Stomach (tissue), 19 donors: Measurements from ENCODE around the gene TMEM98. TPM values are rescaled to one million over a fixed set of nuclear protein-coding genes. Genes with fewer than 3 reads are reported as not detected.

ENCODE experiments used
- DNase-seq, 2 donors: peaks; one replicate each; pipeline versions ENCODE4 v3.0.0 to v3.0.0-alpha.2; 2013 to 2019
- H3K27ac ChIP-seq, 5 donors: fragments of 200-600 bp in 4 of 5; sonication (generic) in 4 of 5; one replicate each; pipeline ENCODE4 v1.5.1; 2013 to 2019; ENCODE audit warnings: mild to moderate bottlenecking in 1 of 5, moderate library complexity in 1 of 5
- H3K27me3 ChIP-seq, 3 donors: fragments of 200-600 bp; sonication (generic); one replicate each; pipeline ENCODE4 v1.5.1; 2017 to 2019; ENCODE audit warnings: mixed run types in 1 of 3
- H3K36me3 ChIP-seq, 4 donors: fragments of 200-600 bp; sonication (generic); 1 replicate in 3 of 4; 2 replicates in 1 of 4; pipeline ENCODE4 v1.5.1; 2016 to 2019
- H3K4me1 ChIP-seq, 4 donors: fragments of 200-600 bp; sonication (generic); one replicate each; pipeline ENCODE4 v1.5.1; 2016 to 2019
- H3K4me3 ChIP-seq, 4 donors: fragments of 200-600 bp; sonication (generic) in 3 of 4; one replicate each; pipeline ENCODE4 v1.5.1; 2016 to 2019; ENCODE audit warnings: mild to moderate bottlenecking in 1 of 4
- H3K9me3 ChIP-seq, 4 donors: fragments of 200-600 bp; sonication (generic); one replicate each; pipeline ENCODE4 v1.5.1; 2016 to 2019
- CTCF ChIP-seq, 7 experiments: fragments of 450-650 bp in 4 of 7; fragments of 200-600 bp in 3 of 7; sonication (generic) in 3 of 7; IDR thresholded peaks; one replicate each; pipeline ENCODE4 v1.5.1; 2016 to 2019; ENCODE audit warnings: antibody characterized with exemption in 7 of 7, control low read depth in 2 of 7, mild to moderate bottlenecking in 1 of 7
- EP300 ChIP-seq: sonication (generic); formaldehyde crosslinking; IDR thresholded peaks from one replicate; pipeline ENCODE4 v1.6.1; 2017; ENCODE audit warnings: antibody characterized with exemption
- POLR2A ChIP-seq, 4 donors: fragments of 450-650 bp; IDR thresholded peaks; one replicate each; pipeline ENCODE4 v1.6.1; 2016; ENCODE audit warnings: antibody characterized with exemption in 4 of 4, control low read depth in 2 of 4, mild to moderate bottlenecking in 1 of 4, moderate library complexity in 1 of 4
- POLR2AphosphoS5 ChIP-seq, 3 donors: sonication (generic); formaldehyde crosslinking; IDR thresholded peaks; one replicate each; pipeline ENCODE4 v1.6.1; 2016; ENCODE audit warnings: antibody characterized with exemption in 3 of 3
- WGBS, 5 donors: extraction: QIAGEN DNeasy Blood & Tissue Kit in 3 of 5; methylation state at CpG; one replicate each; pipeline versions ENCODE4 v1.1.5 to v1.1.7; 2013 to 2018; 5-methylcytosine and 5-hydroxymethylcytosine counted together
- intact Hi-C: fragments of 100-400 bp; cut with DNase I; formaldehyde crosslinking; loops from one replicate; pipeline ENCODE4 v1.15.1; 2023; ENCODE audit warnings: low total_unique reads
- long read RNA-seq, 10 donors: transcript quantifications; one replicate each; lab custom pipeline, GENCODE V29; 2026
- polyA plus RNA-seq, 3 donors: library from polyadenylated mRNA; stranded (reverse); fragments of 200-250 nt; gene quantifications; one replicate each; pipeline ENCODE4 v1.2.3, GENCODE V29; 2013
- total RNA-seq, 5 donors: library from RNA; depleted of rRNA; stranded (reverse); fragments of >200 nt; gene quantifications; one replicate each; pipeline versions ENCODE4 v1.1.0 to v1.2.3, GENCODE V29; 2014 to 2016
- donor health status: healthy with polysubstance abuse.
- donor health status: Bipolar disorder and iron deficiency.
- donor health status: healthy.

TMEM98 gene
- total RNA-seq (100 to 1,000 TPM in 4 of 5 donors, 10 to 100 TPM in 1; 46.4 to 161 (median 104) TPM), polyA plus RNA-seq (10 to 100 TPM; 43.7 to 49.6 (median 49.5) TPM)
- long read RNA-seq, donor 1, full-length matches to known transcripts, result 17 of 17 reads
- long read RNA-seq, donor 1, partial matches to known transcripts, result 0 of 17 reads
- long read RNA-seq, donor 1, other reads (novel, unspliced or antisense), result 0 of 17 reads
- long read RNA-seq, donor 2, full-length matches to known transcripts, result 29 of 34 reads
- long read RNA-seq, donor 2, partial matches to known transcripts, result 5 of 34 reads
- long read RNA-seq, donor 2, other reads (novel, unspliced or antisense), result 0 of 34 reads
- long read RNA-seq, donor 3, full-length matches to known transcripts, result 34 of 56 reads
- long read RNA-seq, donor 3, partial matches to known transcripts, result 22 of 56 reads
- long read RNA-seq, donor 3, other reads (novel, unspliced or antisense), result 0 of 56 reads
- long read RNA-seq, donor 4, full-length matches to known transcripts, result 2 of 2 reads
- long read RNA-seq, donor 4, partial matches to known transcripts, result 0 of 2 reads
- long read RNA-seq, donor 4, other reads (novel, unspliced or antisense), result 0 of 2 reads
- long read RNA-seq, donor 5, full-length matches to known transcripts, result 66 of 77 reads
- long read RNA-seq, donor 5, partial matches to known transcripts, result 6 of 77 reads
- long read RNA-seq, donor 5, other reads (novel, unspliced or antisense), result 5 of 77 reads
- long read RNA-seq, donor 6, full-length matches to known transcripts, result 91 of 128 reads
- long read RNA-seq, donor 6, partial matches to known transcripts, result 22 of 128 reads
- long read RNA-seq, donor 6, other reads (novel, unspliced or antisense), result 15 of 128 reads
- long read RNA-seq, donor 7, full-length matches to known transcripts, result 51 of 81 reads
- long read RNA-seq, donor 7, partial matches to known transcripts, result 30 of 81 reads
- long read RNA-seq, donor 7, other reads (novel, unspliced or antisense), result 0 of 81 reads
- long read RNA-seq, donor 8, full-length matches to known transcripts, result 63 of 88 reads
- long read RNA-seq, donor 8, partial matches to known transcripts, result 25 of 88 reads
- long read RNA-seq, donor 8, other reads (novel, unspliced or antisense), result 0 of 88 reads
- long read RNA-seq, donor 9, full-length matches to known transcripts, result 51 of 62 reads
- long read RNA-seq, donor 9, partial matches to known transcripts, result 11 of 62 reads
- long read RNA-seq, donor 9, other reads (novel, unspliced or antisense), result 0 of 62 reads
- long read RNA-seq, donor 10, full-length matches to known transcripts, result 17 of 17 reads
- long read RNA-seq, donor 10, partial matches to known transcripts, result 0 of 17 reads
- long read RNA-seq, donor 10, other reads (novel, unspliced or antisense), result 0 of 17 reads

- Histone ChIP-seq H3K27ac (peak within 1 kb of the TSS; percentile 76 to 88 (median 84)), H3K4me1 (peaks cover 7 to 31% (median 25%) of the 10 kb centered on the region in 4 donors), H3K4me3 (peak within 1 kb of the TSS; percentile 56 to 83 (median 70)), H3K27me3 (peaks cover 0 to 26% (median 0%) of the 10 kb centered on the region in 3 donors), H3K36me3 (peaks cover 0 to 15% (median 11%) of the 10 kb centered on the region in 4 donors), H3K9me3 (no peaks in the 10 kb centered on the region)
- intact Hi-C loops, result no loop called here
- WGBS, 5 donors, result 0 to 3% (median 1%) methylated on average over 39 to 99 of the region's 99 CpGs
- TF ChIP-seq CTCF (IDR thresholded peaks at IDR 0.05), result no peak
- TF ChIP-seq EP300, result no peak
- TF ChIP-seq POLR2AphosphoS5 (IDR thresholded peaks at IDR 0.05), result no peak
- TF ChIP-seq POLR2A (IDR thresholded peaks at IDR 0.05), result no peak
- peak; percentile 43 to 83 for DNase-seq
Measured at GRCh38 chr17:32927724-32928585, at the start of gene TMEM98. TMEM98 (plus strand) TSS chr17:32928153; CDS start chr17:32931529, 3,376 bp downstream.

- peaks cover 0 to 46% (median 28%) of the 10 kb centered on the region in 4 donors for H3K4me1 ChIP-seq
- no peaks in the 10 kb centered on the region for H3K27me3 ChIP-seq
- peak in 1 of 2 donors; percentile 29 for DNase-seq
- no peaks in the 10 kb centered on the region for H3K9me3 ChIP-seq
- peak overlapping the region in 2 of 5 donors; percentile 96 to 99 for H3K27ac ChIP-seq
- 66 to 79% (median 74%) methylated on average over 3 of the region's 3 CpGs for WGBS, 5 donors
- no peaks in the 10 kb centered on the region for H3K36me3 ChIP-seq
- TF ChIP-seq POLR2A (IDR thresholded peaks at IDR 0.05) (no peak), POLR2AphosphoS5 (IDR thresholded peaks at IDR 0.05) (no peak), EP300 (no peak), CTCF (IDR thresholded peaks at IDR 0.05) (no peak)
- H3K4me3 ChIP-seq, result no peak overlapping the region
- intact Hi-C loops, result loop anchor here (5.0 kb wide), 1 partner anchor 96 kb away; no protein-coding TSS in a partner anchor
Measured at GRCh38 chr17:32878211-32878610, 49.7 kb upstream of the TMEM98 start.

GRCh38 chr17:32879134-32879533, 48.8 kb upstream of the TMEM98 start:
- H3K27ac ChIP-seq, result no peak overlapping the region
- TF ChIP-seq POLR2A (IDR thresholded peaks at IDR 0.05), result no peak
- TF ChIP-seq POLR2AphosphoS5 (IDR thresholded peaks at IDR 0.05), result no peak
- no peak for TF ChIP-seq EP300
- TF ChIP-seq CTCF (IDR thresholded peaks at IDR 0.05), result no peak
- no peaks in the 10 kb centered on the region for H3K36me3 ChIP-seq
- no peak overlapping the region for H3K4me3 ChIP-seq
- DNase-seq, result no peak
- WGBS, 5 donors, result 68 to 92% (median 90%) methylated on average over 1 of the region's 1 CpG
- H3K4me1 ChIP-seq, result peaks cover 0 to 36% (median 25%) of the 10 kb centered on the region in 4 donors
- intact Hi-C loops, result loop anchor here (5.0 kb wide), 1 partner anchor 97 kb away; no protein-coding TSS in a partner anchor
- H3K27me3 ChIP-seq, result no peaks in the 10 kb centered on the region
- H3K9me3 ChIP-seq, result no peaks in the 10 kb centered on the region
